ENCODE measurements around the gene ZCCHC24.

DNA sequence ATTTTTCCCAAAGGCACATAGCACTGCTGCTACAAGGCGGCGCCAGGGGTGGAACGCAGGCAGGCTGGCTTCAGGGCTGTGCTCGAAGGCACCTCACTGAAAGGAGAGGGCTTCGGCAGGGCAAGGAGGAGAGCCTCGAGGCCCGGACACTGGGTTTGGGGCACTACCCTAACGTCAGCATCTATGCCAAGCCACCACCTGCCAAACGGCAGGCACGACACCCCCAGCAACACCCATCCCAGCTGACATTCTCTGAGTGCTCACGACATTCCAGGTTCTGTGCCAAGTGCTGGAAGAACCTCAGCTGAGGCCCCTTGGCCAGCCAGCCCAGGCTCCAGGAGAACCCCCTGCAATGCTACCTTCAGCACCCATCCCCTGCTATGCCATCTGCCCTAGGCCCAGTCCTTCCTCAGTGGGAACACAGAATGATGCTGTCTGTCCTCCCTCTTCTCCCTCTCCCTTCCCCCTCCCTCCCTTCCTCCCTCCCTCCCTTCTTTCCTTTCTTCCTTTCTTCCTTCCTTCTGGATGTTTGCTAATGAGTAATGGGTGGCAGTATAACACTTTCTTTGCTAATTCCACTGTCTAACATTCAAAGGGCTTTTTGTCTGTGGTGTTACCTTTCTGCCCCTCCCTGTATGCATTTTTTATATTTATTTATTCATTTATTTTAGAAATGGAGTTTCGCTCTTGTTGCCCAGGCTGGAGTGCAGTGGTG is 24.3 kb downstream of the ZCCHC24 start:
- TF ChIP-seq CTCF (IDR thresholded peaks at IDR 0.05 in 8 of 11, conservative IDR thresholded peaks at IDR 0.05 in 3 of 11) (no peak), POLR2A (IDR thresholded peaks at IDR 0.05) (no peak), POLR2AphosphoS5 (IDR thresholded peaks at IDR 0.05) (no peak)
